KOPT-K1 (cell line): ENCODE results near the gene RTN4RL2.

Experiments
- H3K27ac ChIP-seq: fragments of 200-600 bp; sonication (generic); 2 replicates; pipeline ENCODE4 v1.5.1; 2016; ENCODE audit warnings: antibody characterized with exemption, mild to moderate bottlenecking, low read depth, low read length; ENCODE audit not compliant: poor library complexity, severe bottlenecking
- H3K36me3 ChIP-seq: fragments of 200-600 bp; sonication (generic); 2 replicates; pipeline ENCODE4 v1.5.1; 2017; ENCODE audit warnings: antibody characterized with exemption, mild to moderate bottlenecking, low read length, moderate library complexity; ENCODE audit not compliant: insufficient read depth
- H3K9me3 ChIP-seq: fragments of 200-600 bp; sonication (generic); 2 replicates; pipeline ENCODE4 v1.5.1; 2017; ENCODE audit warnings: antibody characterized with exemption, low read length, mild to moderate bottlenecking; ENCODE audit not compliant: insufficient read depth, poor library complexity, severe bottlenecking

The RTN4RL2 gene

DNA sequence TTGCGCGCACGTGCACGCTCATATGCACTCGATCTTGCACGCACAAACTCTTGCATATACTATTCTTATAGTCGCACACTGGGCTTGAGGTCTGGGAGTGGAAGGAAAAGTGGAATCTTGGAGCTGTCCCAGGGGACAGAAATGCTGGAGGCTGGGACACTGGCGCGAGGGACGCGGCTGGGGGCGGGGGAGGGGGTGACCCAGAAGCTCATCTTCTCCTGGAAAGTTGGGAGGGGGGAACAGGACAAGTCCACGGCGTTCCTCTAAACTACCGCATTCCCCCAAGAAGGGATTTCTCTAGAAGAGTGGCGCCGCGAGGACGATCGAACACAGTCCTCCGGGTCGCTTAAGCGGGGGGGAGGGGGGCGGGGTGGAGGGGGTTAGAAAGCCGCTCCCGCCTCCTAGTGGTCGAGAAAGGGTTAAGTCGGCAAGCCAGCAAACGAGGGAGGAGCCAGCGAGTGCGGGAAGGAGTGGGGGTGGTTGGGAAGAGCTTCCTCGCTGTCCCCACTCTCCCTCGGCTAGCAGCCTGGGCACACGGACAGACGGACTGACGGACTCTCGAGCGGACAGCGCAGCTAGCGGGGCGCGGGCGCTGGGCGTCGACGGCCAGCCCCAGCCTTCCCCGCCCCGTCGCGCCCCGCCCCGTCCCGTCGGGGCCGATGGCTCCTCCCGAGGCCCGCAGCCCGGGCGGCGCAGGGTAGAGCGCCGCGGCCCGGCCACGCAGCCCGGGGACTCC is at the start of gene RTN4RL2:
TSS of gene RTN4RL2 (plus strand) at position 507 of the 736 bp plus-strand sequence. CDS start 338 bp downstream, outside the sequence.
- H3K27ac ChIP-seq, result no peak within 1 kb of the TSS
- no peaks in the 10 kb centered on the region for H3K36me3 ChIP-seq
- no peaks in the 10 kb centered on the region for H3K9me3 ChIP-seq

GRCh38 chr11:57413681-57414080 is 46.6 kb upstream of the RTN4RL2 start:
- Histone ChIP-seq H3K9me3 (no peaks in the 10 kb centered on the region), H3K36me3 (peaks cover 100% of the 10 kb centered on the region), H3K27ac (no peak overlapping the region)

GRCh38 chr11:57414612-57415212 is 45.6 kb upstream of the RTN4RL2 start:
- Histone ChIP-seq H3K27ac (no peak overlapping the region), H3K9me3 (no peaks in the 10 kb centered on the region), H3K36me3 (peaks cover 100% of the 10 kb centered on the region)

DNA sequence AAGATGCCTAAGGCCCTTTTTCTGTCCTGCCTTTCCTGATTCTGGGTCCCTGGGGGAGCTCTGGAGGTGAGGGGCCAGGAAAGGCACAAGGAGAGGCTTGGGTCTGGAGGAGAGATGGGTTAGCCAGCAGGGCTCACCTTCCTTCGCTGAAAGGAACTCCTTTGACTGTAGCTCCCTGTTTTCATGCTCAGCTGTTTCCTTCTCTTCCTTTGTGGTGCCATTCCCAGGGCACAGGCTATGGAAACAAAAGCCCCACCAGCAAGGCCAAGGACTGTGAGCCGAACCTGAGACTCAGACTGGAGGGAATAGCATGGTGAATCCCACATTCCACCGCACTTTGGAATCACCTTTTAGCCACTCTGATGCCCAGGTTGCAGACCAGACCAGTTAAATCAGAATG is 43.9 kb upstream of the RTN4RL2 start:
- H3K36me3 ChIP-seq, result peaks cover 100% of the 10 kb centered on the region

DNA sequence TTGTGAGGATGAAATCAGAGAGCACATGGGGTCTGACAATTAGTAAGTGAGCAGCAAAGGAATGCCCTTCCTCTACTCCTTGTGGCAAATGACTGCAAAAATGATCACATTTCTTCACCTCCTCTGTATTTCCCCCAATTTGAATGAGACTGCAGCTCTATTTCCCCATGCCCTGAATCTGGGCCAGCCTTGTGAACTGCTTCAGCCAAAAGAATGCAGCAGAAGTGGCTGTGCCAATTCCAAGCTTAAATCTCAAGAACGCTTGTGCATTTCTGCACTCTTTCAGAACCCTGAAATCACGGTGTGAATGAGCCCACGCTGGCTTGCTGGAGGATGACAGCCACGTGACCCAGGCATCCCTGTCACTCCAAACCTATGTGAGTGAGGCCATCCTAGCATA is 43.3 kb upstream of the RTN4RL2 start:
- no peaks in the 10 kb centered on the region for H3K9me3 ChIP-seq
- peaks cover 100% of the 10 kb centered on the region for H3K36me3 ChIP-seq
- no peak overlapping the region for H3K27ac ChIP-seq

More for the DNA sequence above, 43.9 kb upstream of the RTN4RL2 start:
- H3K27ac ChIP-seq, result no peak overlapping the region
- H3K9me3 ChIP-seq, result no peaks in the 10 kb centered on the region

GRCh38 chr11:57418131-57418530 is 42.2 kb upstream of the RTN4RL2 start:
- Histone ChIP-seq H3K36me3 (peaks cover 100% of the 10 kb centered on the region), H3K27ac (no peak overlapping the region), H3K9me3 (no peaks in the 10 kb centered on the region)

DNA sequence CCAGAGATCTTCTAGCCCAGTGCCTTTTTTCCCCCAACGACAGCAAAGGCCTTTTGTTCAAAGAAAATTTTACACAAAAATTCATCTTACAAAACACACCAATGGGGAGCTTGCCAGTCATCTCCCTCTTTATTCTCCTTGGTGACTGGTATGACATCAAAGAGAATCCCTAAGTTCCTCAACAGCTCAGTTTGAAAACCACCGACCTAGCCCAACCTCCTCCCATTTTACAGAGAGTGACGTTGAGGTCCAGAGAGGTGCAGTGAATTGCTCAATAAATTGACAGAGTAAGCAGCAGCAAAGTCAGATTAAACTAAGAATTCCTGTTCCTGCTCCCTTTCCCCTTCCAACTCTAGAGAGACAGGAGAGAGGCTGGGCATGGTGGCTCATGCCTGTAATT is 41.2 kb upstream of the RTN4RL2 start:
- Histone ChIP-seq H3K36me3 (peaks cover 100% of the 10 kb centered on the region), H3K9me3 (no peaks in the 10 kb centered on the region), H3K27ac (no peak overlapping the region)

DNA sequence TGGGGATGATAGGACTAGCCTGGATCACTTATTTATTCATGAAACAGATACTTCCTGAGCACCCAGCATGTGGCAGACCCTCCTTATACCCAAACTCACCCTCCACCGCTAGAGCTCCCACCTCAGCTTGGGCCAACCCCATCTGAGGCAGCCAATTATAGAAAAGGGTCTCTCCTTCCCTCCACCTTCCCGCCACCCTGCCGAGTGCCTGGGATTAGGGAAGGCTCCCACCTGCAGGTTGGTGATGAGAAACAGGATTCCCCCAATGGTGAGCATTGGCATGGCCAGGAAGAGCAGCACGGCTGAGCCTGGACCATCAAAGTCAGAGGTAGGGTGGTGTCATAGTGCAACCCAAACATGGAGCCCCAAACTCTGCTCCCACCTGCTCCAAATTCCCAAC is 39.3 kb upstream of the RTN4RL2 start:
- no peak overlapping the region for H3K27ac ChIP-seq
- no peaks in the 10 kb centered on the region for H3K9me3 ChIP-seq
- peaks cover 92% of the 10 kb centered on the region for H3K36me3 ChIP-seq

GRCh38 chr11:57421805-57422204 is 38.5 kb upstream of the RTN4RL2 start:
- peaks cover 86% of the 10 kb centered on the region for H3K36me3 ChIP-seq
- no peak overlapping the region for H3K27ac ChIP-seq

DNA sequence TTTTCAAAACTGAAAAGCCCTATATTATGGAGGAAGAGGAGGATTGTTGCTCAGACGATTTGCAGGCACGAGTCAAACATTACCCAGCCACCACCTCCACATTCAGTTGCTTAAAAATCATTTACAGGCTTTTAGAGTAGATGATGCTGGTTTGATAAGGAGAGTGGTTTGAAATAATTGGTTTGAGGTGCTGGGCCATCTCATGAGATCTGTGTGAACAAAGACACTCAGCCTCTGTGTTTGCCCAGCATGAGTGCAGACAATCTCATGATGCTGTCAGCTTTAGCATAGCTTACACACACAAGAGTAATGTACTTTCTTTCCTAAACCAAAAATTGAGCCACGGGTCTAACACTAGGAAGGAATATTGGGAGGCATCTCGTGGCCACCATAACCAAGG is 37.7 kb upstream of the RTN4RL2 start:
- peaks cover 77% of the 10 kb centered on the region for H3K36me3 ChIP-seq
- H3K27ac ChIP-seq, result peak overlapping the region; percentile 20
- H3K9me3 ChIP-seq, result no peaks in the 10 kb centered on the region

More at GRCh38 chr11:57421805-57422204, 38.5 kb upstream of the RTN4RL2 start:
- no peaks in the 10 kb centered on the region for H3K9me3 ChIP-seq

GRCh38 chr11:57424137-57424791 is 36.1 kb upstream of the RTN4RL2 start:
- H3K36me3 ChIP-seq, result peaks cover 61% of the 10 kb centered on the region
- no peaks in the 10 kb centered on the region for H3K9me3 ChIP-seq
- peak overlapping the region; percentile 89 for H3K27ac ChIP-seq

DNA sequence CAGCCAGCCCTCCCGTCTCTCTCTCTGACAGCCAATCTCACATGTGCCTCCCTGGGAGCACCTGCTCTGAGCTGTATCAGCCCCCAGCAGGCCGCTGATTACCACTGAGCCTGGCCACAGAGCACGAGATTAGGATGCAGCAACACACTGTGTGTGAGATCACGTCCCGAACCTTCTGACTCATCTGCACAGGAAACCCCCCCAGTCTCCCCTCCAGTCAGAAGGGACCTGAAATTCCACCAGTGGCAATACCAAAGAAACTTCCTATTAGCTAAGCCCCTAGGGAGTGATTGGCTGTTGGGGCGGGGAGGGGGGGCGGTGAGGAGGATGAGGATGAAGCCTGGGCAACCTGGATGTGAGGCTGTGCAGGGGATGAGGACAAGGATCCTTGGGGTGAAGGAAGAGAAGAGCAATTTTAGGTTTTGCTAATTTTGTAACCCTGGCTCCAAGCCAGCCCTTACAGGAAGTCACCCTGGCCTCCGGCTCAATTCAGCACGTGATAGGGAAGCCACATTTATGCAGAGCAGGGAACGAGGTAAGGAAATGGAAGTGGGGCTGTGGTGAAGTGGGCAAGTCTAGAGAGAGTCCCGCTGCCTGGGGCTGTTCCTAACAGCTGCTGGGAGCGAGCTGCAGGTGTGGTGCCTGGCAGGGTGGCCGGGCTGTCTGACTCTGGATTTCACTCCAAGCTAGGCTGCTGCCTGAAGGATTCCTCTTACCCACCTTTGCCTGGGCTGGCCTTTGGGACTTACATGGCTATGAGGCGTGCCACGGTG is 35.4 kb upstream of the RTN4RL2 start:
- Histone ChIP-seq H3K27ac (peak overlapping the region; percentile 89), H3K36me3 (peaks cover 54% of the 10 kb centered on the region), H3K9me3 (no peaks in the 10 kb centered on the region)

DNA sequence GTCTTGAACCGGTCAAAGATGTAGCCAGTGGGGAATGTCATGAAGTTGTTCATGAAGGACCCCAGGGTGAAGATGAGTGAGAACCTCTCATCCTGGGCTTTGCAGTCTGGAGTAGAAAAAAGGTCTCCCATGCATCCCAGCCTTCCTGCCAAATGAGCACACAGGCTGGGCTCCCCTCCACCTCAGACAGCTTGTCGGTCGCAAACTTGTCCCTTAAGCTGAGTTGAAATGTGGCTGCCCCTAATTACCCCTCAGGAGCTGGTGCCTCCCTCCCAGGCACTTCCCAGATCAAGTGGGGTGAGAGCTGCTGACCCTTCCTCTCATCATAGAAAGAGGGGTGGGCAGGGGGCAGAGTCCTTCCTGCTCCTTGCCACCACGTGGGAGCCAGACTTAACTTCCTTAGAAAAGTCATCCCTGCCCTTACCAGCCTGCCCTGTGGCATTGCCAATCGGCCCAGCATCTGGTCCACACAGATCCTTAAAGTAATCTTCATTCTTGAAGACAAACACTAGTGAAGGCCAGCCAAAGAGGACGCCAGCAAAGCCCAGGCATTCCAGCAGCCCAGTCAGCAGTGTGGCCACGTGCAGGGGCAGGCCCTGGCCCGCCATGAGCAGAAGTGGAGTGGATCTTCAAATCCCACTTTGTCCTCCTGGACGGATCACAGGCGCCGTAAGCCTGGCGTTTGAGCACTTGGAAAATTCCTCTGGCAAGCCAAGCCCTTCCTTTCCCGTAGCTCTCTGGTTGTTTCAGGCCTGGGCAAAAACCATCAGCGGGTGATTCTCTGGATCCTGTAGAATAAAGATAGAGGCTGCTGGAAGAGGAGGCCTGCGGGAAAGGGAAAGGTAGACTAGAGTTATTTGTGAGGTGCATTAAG is 34.5 kb upstream of the RTN4RL2 start:
- peak overlapping the region; percentile 89 for H3K27ac ChIP-seq
- no peaks in the 10 kb centered on the region for H3K9me3 ChIP-seq
- H3K36me3 ChIP-seq, result peaks cover 46% of the 10 kb centered on the region

- H3K9me3 ChIP-seq, result no peaks in the 10 kb centered on the region
- peaks cover 39% of the 10 kb centered on the region for H3K36me3 ChIP-seq
- H3K27ac ChIP-seq, result peak overlapping the region; percentile 89
Measured at GRCh38 chr11:57426439-57426928, 33.8 kb upstream of the RTN4RL2 start.
